Measurements from ENCODE around the gene SEMA3E. TPM values are rescaled to one million over a fixed set of nuclear protein-coding genes. Genes with fewer than 3 reads are reported as not detected.

SEMA3E gene
- total and polyA plus RNA-seq, 4 donors, result 1.0 to 23.5 (median 3.1) TPM

DNA sequence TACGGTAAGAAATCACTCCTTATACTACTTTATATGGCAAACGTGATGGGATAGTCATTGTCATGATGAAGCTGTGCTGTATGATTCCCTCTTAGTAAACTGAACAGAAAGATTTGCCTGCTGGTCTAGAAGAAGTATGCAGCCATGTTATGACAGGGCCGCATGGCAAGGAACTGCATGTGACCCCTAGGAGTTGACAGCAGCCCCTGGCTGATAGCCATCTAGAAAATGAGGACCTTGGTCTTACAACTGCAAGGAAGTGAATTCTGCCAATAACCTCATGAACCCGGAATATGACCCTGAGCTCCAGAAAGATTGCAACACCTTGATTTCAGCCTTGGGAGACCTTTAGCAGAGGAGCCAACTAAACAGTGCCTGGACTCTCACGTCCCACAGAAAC, 193.3 kb downstream of the SEMA3E start:
- Histone ChIP-seq H3K4me3 (no peak overlapping the region), H3K36me3 (ENCODE audit: control insufficient read depth in 4 of 4, insufficient read depth in 4 of 4, low read length in 4 of 4) (no peaks in the 10 kb centered on the region), H3K9me3 (ENCODE audit: control insufficient read depth in 4 of 4, insufficient read depth in 3 of 4, low read length in 3 of 4) (no peaks in the 10 kb centered on the region), H3K4me1 (ENCODE audit: control insufficient read depth in 5 of 5, insufficient read depth in 5 of 5, low read length in 5 of 5) (peaks cover 0 to 8% (median 0%) of the 10 kb centered on the region in 5 donors), H3K27ac (ENCODE audit: low read depth in 1 of 2, low read length in 1 of 2) (no peak overlapping the region), H3K9ac (ENCODE audit: insufficient read depth in 1 of 2, low read length in 2 of 2) (no peak overlapping the region), H3K27me3 (ENCODE audit: control insufficient read depth in 3 of 3, insufficient read depth in 3 of 3, low read length in 2 of 3) (no peaks in the 10 kb centered on the region)
- DNase-seq (peak in 1 of 3 donors; percentile 12), ATAC-seq (ENCODE audit: insufficient read depth, low FRiP score) (no peak)
- TF ChIP-seq, protein P1, sequence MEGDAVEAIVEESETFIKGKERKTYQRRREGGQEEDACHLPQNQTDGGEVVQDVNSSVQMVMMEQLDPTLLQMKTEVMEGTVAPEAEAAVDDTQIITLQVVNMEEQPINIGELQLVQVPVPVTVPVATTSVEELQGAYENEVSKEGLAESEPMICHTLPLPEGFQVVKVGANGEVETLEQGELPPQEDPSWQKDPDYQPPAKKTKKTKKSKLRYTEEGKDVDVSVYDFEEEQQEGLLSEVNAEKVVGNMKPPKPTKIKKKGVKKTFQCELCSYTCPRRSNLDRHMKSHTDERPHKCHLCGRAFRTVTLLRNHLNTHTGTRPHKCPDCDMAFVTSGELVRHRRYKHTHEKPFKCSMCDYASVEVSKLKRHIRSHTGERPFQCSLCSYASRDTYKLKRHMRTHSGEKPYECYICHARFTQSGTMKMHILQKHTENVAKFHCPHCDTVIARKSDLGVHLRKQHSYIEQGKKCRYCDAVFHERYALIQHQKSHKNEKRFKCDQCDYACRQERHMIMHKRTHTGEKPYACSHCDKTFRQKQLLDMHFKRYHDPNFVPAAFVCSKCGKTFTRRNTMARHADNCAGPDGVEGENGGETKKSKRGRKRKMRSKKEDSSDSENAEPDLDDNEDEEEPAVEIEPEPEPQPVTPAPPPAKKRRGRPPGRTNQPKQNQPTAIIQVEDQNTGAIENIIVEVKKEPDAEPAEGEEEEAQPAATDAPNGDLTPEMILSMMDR (IDR thresholded peaks at IDR 0.05; ENCODE audit: control extremely low read depth, extremely low read depth), result no peak
- 76 to 83% methylated on average over 5 of the region's 5 CpGs for WGBS, 2 donors

DNA sequence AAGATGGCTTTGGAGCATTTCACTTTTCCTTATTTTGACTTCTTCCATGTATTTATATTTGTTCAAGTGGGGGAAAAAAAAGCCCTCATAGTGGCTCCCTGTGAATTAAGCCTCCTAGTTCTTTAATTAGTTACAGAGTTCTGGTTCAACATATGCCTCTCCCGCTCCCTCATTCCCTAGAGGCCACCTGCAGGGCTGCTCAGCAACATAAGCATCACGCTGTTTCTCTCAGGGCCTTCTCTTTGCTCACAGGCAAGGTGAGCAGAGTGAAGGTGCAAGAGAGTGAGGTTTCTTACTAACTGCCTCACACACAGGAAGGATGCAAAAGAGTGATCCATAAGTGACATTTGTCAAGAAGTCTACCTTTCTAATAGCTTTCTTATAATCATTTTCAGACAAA, 196.7 kb downstream of the SEMA3E start:
- Histone ChIP-seq H3K9me3 (ENCODE audit: control insufficient read depth in 4 of 4, insufficient read depth in 3 of 4, low read length in 3 of 4) (no peaks in the 10 kb centered on the region), H3K4me3 (no peak overlapping the region), H3K27ac (ENCODE audit: low read depth in 1 of 2, low read length in 1 of 2) (no peak overlapping the region), H3K27me3 (ENCODE audit: control insufficient read depth in 3 of 3, insufficient read depth in 3 of 3, low read length in 2 of 3) (no peaks in the 10 kb centered on the region), H3K4me1 (ENCODE audit: control insufficient read depth in 5 of 5, insufficient read depth in 5 of 5, low read length in 5 of 5) (peaks cover 0 to 8% (median 0%) of the 10 kb centered on the region in 5 donors), H3K9ac (ENCODE audit: insufficient read depth in 1 of 2, low read length in 2 of 2) (no peak overlapping the region), H3K36me3 (ENCODE audit: control insufficient read depth in 4 of 4, insufficient read depth in 4 of 4, low read length in 4 of 4) (no peaks in the 10 kb centered on the region)
- TF ChIP-seq, protein P1 (IDR thresholded peaks at IDR 0.05; ENCODE audit: control extremely low read depth, extremely low read depth), result no peak
- ATAC-seq (ENCODE audit: insufficient read depth, low FRiP score) (no peak), DNase-seq (no peak)
- 68 to 74% methylated on average over 2 of the region's 2 CpGs for WGBS, 2 donors

DNA sequence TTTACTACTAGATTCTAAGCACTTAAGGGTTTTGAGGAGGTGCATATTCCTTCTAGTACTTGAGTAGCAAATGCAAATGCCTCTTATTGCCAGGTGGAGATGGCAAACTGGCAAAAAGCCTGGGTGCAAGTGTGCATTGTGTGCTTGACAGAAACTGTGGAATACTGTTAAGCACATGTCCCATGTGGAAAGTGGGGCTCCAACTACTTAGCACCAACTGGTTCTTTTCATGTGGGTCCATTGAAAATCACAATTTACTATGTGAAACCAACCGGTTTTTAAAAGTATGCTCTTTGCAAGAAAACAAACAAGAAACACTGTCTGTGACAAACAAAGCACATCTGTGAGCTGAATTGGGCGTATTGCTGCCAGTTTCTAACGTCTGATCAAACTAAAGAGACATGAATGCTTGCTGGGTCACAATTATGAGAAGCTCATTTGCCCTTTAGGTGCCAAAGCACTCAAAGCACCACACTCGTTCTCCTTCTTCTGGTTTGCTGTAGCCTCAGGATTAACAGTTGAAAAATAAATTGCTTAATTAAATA, 197.4 kb downstream of the SEMA3E start:
- ATAC-seq (ENCODE audit: insufficient read depth, low FRiP score) (no peak), DNase-seq (peak in 2 of 3 donors; percentile 43 to 74)
- 44 to 62% methylated on average over 4 of the region's 4 CpGs for WGBS, 2 donors
- no peak overlapping the region for H3K4me3 ChIP-seq
- H3K27me3 ChIP-seq (ENCODE audit: control insufficient read depth in 3 of 3, insufficient read depth in 3 of 3, low read length in 2 of 3), result no peaks in the 10 kb centered on the region
- no peak overlapping the region for H3K9ac ChIP-seq (ENCODE audit: insufficient read depth in 1 of 2, low read length in 2 of 2)
- no peaks in the 10 kb centered on the region for H3K9me3 ChIP-seq (ENCODE audit: control insufficient read depth in 4 of 4, insufficient read depth in 3 of 4, low read length in 3 of 4)
- TF ChIP-seq, protein P1 (IDR thresholded peaks at IDR 0.05; ENCODE audit: control extremely low read depth, extremely low read depth), result no peak
- no peaks in the 10 kb centered on the region for H3K36me3 ChIP-seq (ENCODE audit: control insufficient read depth in 4 of 4, insufficient read depth in 4 of 4, low read length in 4 of 4)
- H3K4me1 ChIP-seq (ENCODE audit: control insufficient read depth in 5 of 5, insufficient read depth in 5 of 5, low read length in 5 of 5), result peaks cover 0 to 8% (median 0%) of the 10 kb centered on the region in 5 donors
- no peak overlapping the region for H3K27ac ChIP-seq (ENCODE audit: low read depth in 1 of 2, low read length in 1 of 2)

DNA sequence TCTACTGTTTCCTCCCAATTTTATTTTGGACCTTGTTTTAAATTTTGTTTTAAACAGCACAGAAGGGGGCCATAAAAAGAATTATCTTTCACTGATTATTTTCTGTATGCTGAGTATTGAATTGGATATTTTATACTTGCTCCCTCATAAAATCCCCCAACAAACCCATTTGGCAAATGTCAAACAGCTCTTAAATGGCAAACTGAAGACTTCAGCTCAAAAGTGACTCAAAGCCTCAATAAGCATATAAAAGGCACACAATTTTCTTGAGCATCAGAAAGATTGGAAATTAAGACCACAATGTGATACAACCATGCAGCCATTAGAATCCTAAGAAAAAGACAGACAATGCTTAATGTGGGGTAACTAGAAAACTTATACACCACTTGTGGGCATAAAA, 199.2 kb downstream of the SEMA3E start:
- no peak for ATAC-seq (ENCODE audit: insufficient read depth, low FRiP score)

More for the DNA sequence above, 199.2 kb downstream of the SEMA3E start:
- Histone ChIP-seq H3K4me3 (no peak overlapping the region), H3K27ac (ENCODE audit: low read depth in 1 of 2, low read length in 1 of 2) (no peak overlapping the region), H3K36me3 (ENCODE audit: control insufficient read depth in 4 of 4, insufficient read depth in 4 of 4, low read length in 4 of 4) (no peaks in the 10 kb centered on the region), H3K4me1 (ENCODE audit: control insufficient read depth in 5 of 5, insufficient read depth in 5 of 5, low read length in 5 of 5) (peaks cover 0 to 8% (median 0%) of the 10 kb centered on the region in 5 donors), H3K9ac (ENCODE audit: insufficient read depth in 1 of 2, low read length in 2 of 2) (no peak overlapping the region), H3K9me3 (ENCODE audit: control insufficient read depth in 4 of 4, insufficient read depth in 3 of 4, low read length in 3 of 4) (no peaks in the 10 kb centered on the region), H3K27me3 (ENCODE audit: control insufficient read depth in 3 of 3, insufficient read depth in 3 of 3, low read length in 2 of 3) (no peaks in the 10 kb centered on the region)
- TF ChIP-seq, protein P1 (IDR thresholded peaks at IDR 0.05; ENCODE audit: control extremely low read depth, extremely low read depth), result no peak
- no peak for DNase-seq

Measured in lung (tissue), 12 donors.